ENCODE results near the gene C9orf152.
A peak's percentile ranks its signal among the peaks of the same experiment; 100 is the strongest.
"Not testable (repeated sequence)": the region's sequence is repeated elsewhere in the genome, so short reads cannot be mapped to it uniquely, and the experiment has no call there.

The C9orf152 gene, protein sequence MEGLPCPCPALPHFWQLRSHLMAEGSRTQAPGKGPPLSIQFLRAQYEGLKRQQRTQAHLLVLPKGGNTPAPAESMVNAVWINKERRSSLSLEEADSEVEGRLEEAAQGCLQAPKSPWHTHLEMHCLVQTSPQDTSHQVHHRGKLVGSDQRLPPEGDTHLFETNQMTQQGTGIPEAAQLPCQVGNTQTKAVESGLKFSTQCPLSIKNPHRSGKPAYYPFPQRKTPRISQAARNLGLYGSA

DNA sequence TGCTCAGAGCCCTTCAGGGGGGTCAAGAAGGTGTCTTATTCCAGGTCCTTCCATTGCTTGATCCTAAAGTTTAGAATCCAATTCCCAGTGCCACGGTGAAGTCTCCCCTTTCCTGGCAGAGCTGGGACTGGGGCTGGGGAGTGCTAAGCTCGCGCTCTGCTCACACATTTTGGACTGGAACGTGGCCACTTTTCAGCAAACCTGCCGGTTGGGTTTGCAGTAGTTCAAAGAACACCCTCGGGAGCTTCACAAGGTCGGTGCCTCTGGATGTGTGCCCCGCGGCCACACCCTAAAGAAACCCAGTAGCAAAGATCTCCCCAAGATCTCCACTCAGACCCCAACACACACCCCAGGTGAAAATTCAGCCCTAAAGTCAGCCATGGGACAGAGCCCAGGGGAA lies at the start of gene C9orf152:
TSS of gene C9orf152 (minus strand) at position 129 of the 400 bp plus-strand sequence. CDS start 580 bp downstream, outside the sequence.
- no peak for DNase-seq

DNA sequence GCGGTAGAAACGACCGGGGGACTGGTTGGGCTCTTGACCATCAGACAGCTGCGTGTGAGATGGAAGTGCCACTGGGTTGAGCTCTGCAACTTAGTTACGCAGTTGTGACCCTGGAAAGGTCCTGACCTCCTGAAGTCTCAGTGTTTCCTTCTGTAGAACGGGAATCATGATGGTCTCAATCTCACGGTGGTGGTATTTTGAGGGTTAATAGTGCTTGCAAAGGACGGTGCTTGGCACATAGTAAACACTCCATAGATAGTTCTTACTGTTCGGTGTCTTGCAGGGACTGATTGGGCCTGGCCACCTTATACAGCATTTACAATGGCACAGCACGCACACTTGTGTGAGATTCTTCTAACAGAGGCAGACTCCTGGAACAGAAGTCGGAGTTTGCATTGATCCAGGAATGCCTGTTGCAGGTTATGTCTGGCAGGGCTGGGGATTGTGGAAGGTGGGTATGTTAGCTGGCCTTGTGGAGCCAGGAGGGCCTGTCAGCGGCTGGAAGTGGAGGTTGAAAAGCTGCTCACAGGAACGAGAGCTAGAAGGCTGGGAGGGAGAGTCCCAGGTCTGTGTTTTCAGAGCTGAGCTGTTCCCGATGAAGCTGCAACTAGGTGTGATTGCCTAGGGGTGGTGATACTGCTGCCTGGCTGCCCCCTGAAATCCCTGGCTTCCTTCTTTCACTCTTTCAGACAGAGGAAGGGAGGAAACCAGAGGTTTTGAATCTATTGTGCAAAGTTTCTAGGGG lies 49.3 kb upstream of the C9orf152 start:
- peak; percentile 62 for DNase-seq

DNA sequence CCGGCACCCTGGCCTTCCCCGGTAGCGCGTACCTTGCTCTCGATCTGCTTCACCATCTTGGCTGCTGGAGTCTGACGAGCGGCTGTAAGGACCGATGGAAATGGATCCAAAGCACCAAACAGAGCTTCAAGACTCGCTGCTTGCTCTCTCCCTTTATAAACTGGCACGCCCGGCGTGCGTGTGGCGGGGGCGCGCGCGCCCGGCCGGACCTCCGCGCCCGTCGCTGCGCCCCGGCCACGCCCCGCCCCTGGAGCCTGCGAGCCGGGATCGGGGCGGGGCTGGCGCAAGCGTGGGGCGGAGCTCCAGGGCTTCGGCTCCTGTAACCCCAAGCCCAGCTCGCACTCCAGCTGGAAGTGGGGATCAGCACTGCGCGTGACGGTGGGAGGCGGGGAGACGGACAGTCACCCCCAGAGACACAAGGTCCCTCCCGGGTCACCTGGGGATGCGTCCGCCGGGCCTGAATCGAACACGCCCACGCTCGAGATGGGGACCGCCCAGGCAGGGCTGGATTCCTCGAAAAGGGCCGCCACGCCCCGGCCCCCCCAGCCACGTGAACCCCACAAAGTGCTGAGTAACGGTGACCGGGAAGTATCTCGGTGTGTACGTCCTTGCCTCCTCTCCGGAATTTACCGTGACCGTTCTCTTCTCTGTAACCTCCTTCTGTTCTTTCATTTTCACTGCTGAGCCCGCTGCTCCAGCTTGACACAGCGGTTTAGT lies 48.6 kb upstream of the C9orf152 start, which contains the start of gene TXN:
TSS of gene TXN (minus strand) at position 128 of the 717 bp plus-strand sequence. CDS start at position 56, 72 bp downstream.
- DNase-seq = peak; percentile 95

DNA sequence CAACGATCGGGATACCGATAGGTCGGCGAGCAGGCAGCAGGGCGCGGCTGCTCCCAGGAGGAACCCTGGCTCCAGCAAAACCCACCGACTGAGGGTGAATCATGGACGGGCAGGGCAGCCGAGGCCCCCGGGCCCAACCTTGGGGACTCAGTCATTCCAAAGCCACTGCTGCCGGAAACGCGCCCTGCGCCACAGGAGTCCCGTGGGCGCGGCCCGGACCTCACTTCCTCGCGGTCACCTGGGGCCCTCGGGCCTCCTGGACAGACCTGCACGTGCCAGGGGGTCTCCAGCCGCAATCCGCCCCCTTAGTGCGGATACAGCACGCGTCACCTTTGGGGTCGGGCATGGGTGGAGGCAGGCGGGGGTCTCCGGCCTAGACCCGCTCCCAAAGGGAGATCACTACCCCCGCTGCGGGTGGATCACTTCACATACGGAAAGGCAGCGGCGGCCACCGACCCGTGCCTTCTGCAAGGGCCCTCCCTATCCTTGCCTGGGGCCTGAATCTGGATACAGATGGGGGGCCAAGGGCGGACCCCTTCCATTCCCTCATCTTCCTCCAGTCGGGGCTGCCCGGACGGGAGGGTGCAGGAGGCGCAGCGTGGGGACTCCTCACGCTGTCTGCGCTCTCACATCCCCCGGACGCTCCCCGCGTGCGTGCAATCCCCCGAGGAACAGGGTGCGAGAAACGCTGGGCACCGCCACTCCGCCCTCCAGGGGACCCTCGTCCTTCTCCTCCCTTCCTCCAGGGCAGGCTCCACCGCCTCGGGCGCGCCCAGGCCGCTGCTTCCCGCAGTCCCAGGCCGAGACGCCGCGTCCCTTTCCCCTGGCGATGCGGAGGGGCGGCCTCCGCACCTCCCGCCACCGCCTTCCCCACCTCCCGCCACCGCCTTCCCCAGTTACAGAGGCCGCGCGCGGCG lies 47.8 kb upstream of the C9orf152 start:
- peak; percentile 83 for DNase-seq

DNA sequence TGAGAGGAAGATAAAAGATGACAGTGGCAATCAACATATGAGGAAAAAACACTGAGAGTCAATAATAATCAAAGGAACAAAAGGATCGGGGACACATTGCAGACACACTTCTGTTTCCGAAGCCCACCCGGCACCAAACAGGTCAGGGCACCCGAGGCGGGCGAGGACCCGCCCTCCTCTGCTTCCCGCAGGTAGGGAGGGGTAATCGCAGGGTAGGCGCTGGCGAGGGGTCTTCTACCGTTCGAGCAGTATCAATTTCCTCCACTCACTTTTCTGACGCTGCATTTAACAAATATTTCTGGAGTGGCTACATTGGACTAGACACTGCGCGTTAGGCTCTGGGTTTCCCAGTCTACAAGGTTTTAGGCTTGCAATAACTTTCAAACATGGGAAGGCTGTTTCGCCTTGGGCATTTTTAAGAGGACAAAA lies 47.1 kb upstream of the C9orf152 start:
- DNase-seq = peak; percentile 66

DNA sequence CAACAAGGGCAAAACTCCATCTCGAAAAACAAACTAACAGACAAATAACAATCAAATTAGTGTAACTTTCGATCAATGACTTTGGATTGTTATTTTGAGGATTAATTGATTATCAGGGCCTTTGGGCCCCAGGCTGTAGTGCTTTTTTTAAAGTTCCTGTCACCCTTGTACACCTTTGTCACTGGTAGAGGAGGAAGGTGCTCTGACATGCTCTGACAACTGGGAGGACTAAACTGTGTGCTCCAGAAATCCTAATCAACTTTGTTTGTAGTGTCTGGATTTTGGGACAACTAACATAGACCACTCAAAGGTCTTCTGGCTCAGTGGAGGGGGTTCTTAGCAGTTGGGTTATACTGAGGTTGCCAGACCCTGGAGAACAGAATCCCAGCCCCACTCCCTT lies 46.5 kb upstream of the C9orf152 start:
- DNase-seq = no peak

DNA sequence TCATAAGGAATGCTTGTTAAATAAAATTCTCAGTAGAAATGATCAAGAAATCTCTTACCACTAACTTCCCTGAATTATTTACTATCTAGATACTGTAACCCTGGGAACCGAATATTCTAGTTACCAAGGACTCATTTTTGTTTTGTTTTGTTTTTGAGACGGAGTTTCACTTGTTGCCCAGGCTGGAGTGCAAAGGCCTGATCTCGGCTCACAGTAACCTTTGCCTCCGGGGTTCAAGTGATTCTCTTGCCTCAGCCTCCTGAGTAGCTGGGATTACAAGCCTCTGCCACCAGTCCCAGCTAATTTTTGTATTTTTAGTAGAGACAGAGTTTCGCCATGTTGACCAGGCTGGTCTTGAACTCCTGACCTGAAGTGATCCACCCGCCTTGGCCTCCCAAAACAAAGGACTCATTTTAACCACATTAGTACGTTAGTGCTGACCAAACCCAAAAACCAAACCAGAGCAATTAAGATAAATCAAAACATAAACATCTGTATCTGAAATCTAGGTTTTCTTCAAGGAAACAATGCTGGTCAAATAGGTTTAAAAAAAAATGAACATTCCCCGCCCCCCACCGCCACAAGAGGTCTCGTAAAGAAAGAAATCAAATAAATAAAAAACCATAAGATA lies 44.7 kb upstream of the C9orf152 start:
- DNase-seq = no peak

DNA sequence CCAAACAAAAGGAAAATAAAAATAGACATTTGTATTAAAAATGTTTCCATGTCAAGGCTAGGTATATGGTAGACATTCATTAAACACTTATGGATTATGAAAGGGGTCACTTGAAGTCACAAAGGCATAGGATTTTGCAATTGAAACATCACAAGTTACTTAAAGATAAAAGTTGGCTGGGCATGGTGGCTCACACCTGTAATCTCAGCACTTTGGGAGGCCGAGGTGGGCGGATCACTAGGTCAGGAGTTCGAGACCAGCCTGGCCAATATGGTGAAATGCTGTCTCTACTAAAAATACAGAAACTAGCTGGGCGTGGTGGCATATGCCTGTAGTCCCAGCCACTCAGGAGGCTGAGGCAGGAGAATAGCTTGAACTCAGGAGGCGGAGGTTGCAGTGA lies 43.8 kb upstream of the C9orf152 start:
- not testable (repeated sequence) for DNase-seq

DNA sequence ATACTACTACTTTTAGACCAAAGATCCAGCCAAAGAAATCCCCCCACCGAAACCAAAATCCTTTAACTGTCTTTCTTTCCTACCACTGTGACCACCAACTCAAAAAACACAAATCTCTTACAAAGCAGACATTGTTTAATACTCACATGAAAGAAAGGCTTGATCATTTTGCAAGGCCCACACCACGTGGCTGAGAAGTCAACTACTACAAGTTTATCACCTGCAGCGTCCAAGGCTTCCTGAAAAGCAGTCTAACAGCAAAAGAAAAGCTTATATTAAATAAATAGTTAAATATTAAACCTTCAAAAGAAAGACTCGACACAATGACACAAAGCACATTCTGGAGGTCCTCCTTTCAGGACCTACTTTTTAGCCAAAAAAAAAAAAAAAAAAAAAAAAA lies 43.3 kb upstream of the C9orf152 start:
- no peak for DNase-seq

DNA sequence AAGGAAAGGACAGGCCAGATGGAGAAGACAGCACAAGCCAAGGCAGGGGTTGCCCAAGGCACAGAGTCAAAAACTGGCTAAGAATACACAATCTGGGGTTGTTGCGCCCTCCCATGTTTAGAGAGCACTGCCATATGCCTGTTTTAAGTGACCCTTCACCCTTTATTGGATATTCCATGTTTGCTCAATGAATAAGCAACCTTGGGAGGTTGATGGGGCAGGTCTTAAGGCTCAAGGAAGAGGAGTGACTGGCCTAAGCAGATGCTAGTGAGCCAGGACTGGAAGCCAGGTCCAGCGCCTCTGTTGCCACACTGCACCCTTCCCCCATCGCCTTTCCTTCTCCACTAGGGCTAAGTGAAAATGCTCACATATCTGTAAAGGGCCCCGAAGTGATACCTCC lies 41.6 kb upstream of the C9orf152 start:
- no peak for DNase-seq

DNA sequence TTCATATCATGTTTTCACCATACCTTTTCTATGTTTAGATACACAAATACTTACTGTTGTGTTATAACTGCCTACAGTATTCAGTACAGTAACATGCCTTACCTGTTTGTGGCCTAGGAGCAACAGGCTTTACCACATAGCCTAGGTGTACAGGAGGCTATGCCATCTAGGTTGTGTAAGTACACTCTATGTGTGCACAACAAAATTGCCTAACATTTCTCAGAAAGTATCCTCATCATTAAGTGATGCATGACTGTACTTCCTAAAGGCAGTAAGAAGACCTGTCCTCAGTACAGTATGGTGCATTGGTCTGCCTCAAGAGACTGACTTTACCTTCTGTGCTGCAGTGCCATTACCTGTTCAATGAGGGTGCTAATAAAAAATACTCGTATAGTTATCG lies 40.4 kb upstream of the C9orf152 start:
- no peak for DNase-seq

DNA sequence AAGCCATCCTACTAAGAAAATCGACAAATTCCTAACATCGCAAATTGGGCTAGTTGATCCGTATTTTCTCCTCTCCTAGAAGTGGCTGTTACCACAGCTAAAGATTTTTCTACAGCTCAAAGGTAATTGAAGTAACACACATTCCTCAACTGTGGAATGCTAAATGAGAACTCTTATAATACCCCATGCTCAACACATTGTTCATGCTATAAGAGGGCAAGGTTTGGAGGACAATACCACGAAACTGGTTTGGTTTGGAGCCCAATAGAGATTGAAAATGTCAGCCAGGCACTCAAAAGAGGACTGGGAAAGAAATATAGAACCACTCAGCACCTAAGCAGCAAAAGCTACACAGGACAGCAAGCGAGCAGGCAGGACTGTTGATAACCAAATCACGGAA lies 38.3 kb upstream of the C9orf152 start:
- no peak for DNase-seq

DNA sequence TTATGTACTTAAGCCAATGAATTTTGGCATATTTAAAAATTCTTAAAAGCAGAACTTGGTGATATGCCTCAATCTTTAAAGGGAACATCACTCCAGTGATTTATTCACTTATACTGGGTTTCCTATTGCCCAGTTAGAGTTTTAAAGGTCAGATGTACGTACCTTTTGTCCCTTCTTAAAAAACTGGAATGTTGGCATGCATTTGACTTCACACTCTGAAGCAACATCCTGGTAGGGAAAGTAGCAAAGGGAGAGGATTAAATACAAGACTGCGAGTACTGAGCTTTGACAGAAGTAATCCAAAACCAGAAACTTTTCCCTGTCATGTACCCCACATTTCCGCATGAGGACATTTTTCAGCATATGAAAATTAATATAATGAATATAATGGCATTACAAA lies 36.7 kb upstream of the C9orf152 start:
- no peak for DNase-seq

DNA sequence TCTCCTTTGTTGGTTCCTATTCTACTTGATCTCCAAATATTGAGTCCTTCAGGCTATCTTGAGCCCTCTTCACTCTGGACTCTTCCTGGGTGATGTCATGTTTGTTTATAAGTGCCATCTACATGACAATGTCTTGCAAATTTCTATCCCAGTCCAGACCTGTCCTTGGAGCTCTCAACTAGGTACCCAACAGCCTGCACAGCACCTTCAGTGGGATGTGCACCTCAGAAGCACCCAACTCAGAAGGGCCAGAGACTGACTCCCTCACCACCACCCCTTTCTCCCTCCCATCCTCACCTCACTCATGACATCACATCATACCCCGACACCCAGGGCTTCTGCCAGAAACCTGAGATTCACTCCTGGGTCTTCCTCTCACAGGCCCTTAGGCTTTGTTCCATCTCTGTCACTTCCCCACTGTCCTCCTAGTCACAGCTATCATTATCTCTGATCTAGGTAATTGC lies 33.9 kb upstream of the C9orf152 start:
- DNase-seq = no peak

DNA sequence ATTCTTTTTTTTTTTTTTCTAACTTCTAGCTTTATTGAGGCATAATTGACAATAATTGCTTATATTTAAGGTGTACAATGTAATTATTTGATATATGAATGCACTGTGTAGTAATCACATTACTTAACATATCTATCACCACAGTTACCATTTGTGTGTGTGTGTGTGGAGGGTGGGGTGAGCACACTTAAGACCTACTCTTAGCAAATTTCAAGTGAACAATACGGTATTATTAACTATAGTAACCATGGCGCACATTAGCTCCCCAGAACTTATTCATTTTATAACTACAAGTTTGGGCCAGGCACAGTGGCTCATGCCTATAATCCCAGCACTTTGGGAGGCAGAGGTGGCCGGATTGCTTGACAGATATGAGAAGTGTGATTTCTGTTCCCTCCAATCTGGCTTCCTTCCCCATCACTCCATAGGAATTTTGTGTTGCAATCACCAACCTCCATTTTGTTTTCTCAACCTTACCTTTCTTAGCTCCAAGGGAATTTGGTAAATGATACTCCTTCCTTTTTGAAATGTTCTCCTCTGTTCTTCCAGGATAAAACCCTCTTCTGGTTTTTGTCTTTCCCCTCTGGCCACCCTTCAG lies 33.4 kb upstream of the C9orf152 start:
- DNase-seq = no peak

DNA sequence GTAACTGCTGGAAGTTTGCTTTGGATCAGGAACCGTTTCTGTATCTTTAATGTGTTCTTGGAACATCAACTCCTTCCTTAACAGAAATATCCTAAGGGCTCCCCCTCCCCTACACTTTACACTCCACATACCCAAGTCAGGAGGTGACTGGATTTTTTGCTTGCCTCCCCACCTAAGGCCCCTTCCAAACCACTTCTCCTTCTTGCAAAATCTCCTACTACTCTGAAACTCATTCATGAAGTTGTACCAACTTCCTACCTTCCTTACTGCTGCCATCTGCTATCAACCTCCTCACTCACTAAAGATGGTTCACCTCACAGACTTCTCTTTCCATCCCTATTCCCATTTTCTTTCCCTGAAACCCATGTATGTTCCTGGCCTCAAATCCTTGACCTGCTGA lies 32.2 kb upstream of the C9orf152 start:
- DNase-seq = no peak

DNA sequence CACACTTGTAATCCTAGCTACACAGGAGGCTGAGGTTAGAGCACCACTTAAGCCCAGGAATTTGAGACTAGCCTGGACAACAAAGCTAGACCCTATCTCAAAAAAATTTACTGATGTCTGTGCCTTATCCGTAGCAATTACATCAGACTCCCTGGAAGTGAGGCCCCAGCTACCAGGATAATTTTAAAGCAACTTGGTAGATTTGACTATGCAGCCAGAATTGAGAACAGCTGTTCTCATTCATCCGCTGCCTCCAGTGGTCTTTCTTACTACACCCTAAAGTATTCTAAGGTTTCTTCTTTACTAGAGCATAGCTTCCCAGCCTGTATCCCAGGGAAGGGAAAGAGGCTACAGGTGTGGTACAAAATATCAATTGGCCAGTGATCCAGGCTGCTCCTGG lies 20.4 kb upstream of the C9orf152 start:
- DNase-seq = no peak

DNA sequence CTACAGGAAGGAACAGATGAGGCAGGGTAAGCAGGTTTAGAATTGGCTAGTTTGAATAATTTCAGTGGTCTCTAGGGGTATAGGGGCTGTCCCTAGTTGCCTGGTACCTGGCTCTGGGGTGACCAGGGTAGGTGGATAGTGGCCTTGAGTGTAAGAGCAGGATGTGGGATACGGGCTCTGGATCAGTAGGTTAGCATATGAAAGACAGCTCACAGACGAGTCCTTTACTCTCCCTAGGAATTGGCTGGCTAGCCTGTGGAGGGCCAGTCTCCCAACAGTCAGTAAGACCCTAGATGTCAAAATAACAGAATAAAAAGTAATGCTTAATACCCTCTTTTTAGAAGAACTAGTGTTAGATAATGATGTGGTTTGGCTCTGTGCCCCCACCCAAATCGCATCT lies 16.6 kb upstream of the C9orf152 start:
- DNase-seq = no peak

DNA sequence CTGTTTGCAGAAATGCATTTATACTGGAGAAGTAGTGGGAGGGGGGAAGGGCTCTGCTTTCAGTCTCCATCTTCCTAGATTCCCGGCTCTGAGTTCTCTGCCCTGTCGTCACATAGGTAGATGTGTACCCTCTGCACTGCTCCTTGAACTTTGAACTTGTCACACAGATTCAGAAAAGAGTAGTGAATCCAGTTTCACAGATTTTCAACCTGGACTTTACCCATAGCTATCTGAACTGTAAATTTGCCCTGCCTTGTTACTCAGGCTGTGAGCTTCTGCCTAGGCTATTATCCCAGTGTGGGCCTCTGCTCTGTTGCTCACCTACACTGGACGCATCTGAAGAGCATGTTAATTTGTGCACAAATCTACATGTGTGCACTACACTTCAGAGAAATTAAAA lies 12.8 kb upstream of the C9orf152 start:
- DNase-seq = no peak

DNA sequence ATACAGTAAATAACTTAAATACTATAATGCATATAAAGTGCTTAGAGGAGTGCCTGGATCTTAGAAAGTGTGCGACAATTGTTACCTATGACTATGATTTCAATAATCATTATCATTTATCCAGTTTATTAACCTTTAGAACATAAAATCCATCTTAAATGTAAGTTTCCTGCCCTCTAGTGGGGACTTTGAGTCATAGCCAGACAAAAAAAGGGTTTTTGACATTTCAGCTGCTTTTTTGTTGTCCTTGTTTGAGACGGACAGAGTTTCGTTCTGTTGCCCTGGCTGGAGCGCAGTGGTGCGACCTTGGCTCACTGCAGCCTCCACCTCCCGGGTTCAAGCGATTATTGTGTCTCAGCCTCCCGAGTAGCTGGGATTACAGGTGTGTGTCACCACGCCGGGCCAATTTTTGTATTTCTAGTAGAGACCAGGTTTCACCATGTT lies 9.7 kb upstream of the C9orf152 start:
- DNase-seq = no peak

DNA sequence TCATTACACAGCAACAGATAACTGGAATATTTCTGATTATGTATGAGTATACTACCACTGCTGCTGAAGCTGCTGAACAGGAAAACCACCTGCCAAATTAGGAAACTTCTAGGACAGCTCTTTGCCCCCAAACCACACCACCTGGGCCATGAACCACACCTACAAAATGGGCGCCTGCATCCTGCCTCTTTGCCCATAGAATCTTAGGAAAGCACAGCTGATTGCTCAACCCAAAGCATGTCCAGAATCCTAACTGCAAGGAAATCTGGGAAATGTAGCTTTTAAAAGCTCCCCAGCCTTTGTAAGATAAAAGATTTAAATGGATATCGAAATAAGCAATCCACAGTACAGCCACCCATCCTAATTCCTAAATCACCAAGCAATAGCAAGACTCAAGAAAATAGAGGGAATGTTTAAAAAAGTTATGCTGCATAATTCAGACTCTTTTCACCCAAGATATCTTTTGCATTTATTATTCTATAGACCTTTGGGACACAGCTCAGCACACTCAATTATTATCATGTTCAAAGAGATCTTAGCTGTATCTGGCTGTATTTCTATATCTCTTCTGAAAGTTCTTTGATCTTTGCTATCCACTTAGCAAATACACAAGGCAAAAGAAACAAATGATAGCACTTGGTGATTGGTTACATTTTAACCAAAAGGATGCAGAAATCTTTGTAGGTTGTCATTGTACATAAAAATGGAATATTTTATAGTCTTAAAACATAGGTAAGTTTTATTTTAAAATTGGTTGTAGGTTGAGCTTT lies 6.8 kb upstream of the C9orf152 start:
- DNase-seq = no peak

Data from activated effector memory CD4-positive, alpha-beta T cell treated with anti-CD3 and anti-CD28 coated beads, Interleukin-2, amount 50 U/mL, for 16 hours (primary cell).